Activated T-cell treated with anti-CD3 and anti-CD28 coated beads, Interleukin-2, amount 50 U/mL, for 1 hour (primary cell): ENCODE data around the gene PURB.
"Not testable (repeated sequence)": the region's sequence is repeated elsewhere in the genome, so short reads cannot be mapped to it uniquely, and the experiment has no call there.

Source experiments
- DNase-seq: peaks from one replicate; pipeline ENCODE4 v3.0.0-alpha.2; 2020

The PURB gene

DNA sequence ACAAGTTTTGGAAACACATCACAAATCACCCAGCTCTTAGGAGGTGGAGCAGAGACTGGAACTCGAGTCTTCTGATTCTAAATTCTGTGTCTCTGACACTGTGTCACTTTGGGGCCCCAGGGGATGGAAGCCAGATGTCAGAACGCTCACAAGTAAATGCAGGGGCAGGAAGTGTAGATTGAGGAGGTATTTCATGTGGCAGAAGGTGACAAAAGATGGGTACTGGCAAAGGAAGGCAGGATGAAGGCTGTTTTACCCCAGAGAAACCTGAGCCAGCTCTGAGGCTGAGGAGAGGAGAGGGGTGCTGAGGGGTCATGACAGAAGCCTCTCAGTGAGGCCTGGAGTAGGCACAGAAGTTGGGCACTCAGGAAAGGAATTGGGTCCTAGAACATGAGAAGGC is 6.0 kb upstream of the PURB start:
- peak; percentile 46 for DNase-seq

DNA sequence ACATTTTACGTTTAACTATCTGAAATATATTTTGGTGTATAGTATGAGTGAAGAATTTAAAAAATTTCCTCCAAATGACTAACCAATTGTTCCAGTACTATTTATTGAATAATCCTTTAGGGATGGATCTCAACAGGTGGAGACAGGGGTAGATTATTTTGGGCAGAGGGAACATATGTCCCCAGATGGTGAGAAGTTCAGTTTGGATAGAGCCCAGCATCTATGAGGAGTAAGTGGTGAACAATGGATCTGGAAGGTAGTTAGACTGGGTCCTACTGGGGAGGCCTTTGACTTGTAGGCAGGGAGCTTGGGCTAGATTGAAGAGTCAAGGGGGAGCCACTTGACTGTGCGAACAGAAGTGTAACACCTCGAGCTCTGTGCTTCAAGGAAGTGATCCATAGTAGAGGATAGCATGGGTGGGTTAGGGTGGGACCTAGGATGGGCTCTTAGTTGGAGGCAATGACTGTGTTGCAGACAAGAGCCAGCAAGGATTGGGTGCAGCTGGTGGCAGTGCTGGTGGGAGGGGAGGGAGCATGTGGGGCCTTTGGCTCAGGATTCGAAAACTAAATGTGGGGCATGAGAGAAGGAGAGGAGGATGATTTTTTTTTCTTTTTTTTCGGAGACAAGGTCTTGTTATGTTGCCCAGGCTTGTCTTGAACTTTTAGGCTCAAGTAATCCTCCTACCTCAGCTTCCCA is 3.9 kb upstream of the PURB start:
- no peak for DNase-seq

DNA sequence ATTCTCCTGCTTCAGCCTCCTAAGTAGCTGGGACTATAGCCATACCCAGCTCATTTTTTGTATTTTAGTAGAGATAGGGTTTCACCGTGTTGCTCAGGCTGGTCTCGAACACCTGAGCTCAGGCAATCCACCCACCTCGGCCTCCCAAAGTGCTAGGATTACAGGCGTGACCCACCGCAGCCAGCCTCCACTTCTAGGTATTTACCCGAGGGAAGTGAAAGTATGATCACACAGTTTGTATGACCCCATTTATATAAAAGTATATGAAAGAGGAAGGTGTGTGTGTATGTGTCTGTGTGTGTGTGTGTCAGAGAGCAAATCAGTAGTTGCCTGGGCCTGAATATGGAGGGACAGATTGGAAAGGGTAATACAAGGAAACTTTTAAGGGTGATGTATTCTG is 2.0 kb upstream of the PURB start:
- no peak for DNase-seq

DNA sequence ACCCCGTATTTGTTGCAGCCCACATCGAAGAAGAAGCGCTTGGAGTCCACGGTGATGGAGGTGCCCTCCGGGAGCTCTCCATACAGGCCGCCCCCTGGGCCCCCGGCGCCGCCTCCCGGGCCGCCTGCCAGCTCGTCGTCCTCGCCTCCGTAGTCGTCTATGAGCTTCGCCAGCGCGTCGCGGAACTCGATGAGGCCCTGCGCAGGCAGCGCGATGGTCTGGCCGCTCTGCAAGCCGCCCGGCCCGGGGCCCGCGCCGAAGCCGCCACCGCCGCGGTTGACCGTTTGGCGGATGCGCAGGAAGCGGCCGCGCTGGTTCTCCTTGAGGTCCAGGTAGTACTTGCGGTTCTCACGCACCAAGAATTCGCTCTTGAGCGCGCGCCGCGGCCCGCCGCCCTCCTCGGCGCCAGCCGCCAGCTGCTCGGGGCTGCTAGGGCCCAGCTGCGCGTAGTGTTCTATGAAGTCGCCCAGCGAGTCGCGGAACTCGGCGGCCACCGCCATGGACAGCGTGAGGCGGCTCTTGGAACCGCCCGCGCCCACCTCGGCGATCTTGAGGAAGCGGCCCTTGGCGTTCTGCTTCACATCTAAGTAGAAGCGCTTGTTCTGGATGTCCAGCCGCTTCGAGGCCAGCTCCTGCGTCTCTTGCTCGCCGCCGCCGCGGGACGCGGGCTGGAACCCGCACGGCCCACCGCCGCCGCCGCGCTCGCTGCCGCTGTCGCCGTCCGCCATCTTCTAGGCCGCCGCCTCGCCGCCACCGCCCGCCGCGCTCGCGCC is 523 bp downstream of the PURB start:
- DNase-seq = no peak

DNA sequence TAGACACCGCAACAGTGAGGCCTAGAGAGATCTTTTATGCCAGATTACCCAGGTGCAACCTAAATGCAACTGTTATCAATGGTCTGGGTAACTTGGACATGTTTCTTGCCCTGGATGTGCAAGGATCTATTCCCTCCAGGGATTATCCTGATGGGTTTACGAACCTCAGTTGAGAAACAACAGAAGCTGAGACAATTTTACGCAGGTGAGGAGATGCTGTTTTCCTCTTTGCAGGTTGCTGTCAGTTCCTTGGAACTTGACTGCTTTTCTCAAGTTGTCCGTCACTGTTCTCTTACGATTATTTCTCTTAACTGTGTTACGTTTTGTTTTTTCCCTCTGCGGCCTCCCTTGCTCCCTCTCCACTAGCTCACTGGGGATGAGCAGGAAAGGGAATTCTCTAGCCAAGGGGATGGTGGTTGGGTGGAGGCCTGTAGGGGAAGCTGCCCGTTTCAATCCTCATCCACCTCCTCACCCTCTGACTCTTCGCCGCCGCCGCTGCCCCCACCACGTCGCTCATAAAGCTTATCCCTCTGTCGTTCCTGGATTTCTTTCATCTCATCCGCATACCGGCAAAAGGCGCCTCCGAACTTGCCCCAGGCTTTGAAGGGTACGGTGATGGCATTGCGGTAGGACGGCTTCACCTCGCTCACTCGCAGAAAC is 1.2 kb downstream of the PURB start:
- DNase-seq = no peak

DNA sequence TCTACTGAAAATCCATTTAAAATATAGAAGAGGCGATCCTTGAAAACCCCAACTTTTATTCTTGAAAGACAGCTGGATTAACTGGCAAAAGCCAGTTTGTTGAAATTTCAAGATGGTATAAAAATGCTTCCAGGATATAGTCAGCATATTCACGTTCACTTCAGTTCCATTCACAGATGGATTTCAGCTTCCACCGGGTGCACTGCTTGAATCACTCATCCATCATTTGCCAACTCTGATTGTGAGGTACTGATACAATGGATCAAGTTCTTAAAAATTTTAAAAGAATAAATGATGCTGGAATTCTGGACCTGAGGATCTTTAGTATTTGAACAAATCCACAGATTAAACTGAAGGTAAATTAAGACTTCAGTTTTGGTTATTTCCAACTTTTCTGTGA is 2.4 kb downstream of the PURB start:
- DNase-seq = no peak

DNA sequence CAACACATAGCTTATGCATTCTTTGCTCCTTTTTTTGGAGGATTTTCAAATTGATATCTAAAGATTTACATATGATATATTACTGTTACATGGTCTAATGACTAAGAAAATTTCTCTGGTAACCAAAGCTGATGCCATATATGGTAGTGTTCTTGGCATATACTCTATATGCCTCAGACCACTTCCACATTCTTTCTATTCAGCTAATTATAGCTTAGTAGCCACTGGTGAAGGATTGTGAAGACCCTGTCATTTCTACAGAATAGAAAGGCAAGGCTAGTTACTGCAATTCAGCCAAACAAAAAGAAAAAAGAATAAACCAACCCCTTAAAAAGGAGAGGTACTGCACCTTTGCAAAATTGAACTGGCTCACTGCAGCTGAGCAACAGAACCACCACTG is 3.7 kb downstream of the PURB start:
- DNase-seq = no peak

DNA sequence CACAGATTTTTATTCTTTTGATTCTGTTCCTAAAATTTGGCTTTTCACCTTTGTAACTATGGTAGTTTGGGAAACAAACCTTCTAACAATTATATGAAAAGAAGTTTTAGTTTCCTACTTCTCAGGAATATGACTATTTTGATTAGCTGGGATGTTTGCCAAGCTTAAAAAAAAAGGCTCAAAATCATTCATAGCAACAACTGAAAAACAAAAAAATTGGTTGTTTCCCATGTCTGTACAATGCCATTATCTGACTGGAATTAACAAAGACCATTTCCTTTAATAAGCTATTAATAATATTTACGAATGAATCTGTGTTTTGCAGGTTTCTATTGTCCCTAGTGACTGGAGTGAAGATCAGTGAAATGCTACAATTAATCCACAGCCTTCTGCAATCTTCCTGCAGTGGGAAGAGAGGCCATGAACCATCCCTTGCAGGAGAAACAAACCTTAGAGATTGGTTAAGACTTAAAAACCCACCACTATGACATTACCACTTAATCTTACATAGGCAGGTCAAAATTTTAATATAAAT is 4.2 kb downstream of the PURB start:
- DNase-seq = no peak

DNA sequence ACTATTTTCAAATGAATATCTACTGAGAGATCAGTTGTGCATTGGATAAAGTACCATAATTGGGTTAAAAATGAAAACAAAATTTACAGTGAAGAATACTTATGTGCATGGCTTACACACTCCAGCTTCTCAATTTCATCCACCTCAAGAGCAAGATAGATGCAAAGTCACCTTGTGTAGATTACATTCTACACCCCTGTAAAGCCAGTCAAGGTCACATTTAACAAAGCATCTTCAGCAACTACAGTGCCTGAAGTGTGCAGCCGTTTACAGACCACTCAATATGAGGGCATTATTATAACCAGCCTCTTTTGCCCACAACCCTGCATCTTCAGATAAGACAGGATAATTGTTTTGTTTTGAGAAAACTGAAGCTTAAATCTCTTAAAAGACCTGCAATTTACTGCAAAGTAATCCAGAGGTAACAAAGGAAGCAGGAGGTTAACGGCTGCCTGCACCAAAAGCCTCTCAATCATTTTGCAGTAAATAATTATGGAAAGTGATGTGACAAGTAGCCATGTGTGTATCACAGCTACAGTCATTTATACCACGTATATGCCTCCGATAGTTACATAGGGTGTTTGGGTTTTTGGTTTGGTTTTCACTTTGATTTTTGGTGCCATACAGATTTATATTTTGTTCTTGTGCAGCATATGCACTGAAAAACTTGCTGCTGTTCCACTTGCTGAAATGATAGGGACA is 4.9 kb downstream of the PURB start:
- DNase-seq = no peak

DNA sequence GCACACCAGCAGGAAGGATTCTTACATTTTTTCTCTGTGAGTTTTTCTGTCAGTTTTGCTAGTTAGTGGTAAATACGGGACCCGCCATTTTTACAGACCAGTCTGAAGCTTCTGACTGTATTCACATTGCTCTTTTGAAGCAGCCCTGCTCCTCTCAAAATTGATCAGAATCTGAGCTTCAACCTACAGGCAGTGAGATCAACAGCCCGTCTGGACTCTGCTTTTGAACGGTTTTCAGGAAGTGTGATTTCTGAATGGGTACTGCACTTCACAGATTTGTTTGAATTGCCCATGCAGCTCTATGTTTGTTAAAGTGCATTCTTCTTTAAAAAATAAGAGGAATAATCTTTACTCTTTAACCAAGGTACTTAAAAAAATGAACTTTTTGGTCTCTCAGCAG is 8.9 kb downstream of the PURB start:
- no peak for DNase-seq

DNA sequence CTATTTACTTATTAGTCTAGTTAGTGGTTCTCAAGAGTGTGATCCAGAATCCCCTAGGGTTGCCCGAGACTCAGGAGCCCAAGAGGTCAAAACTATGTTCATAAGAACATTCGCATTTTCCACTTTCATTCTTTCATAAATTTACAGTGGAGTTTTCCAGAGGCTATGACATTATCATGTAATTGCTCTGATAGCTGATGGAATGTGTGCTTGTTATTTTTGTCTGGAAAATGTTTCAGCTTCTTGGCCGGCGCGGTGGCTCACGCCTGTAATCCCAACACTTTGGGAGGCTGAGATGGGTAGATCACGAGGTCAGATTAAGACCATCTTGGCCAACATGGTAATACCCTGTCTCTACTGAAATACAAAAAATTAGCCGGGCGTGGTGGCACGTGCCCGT is 10.1 kb downstream of the PURB start:
- no peak for DNase-seq

DNA sequence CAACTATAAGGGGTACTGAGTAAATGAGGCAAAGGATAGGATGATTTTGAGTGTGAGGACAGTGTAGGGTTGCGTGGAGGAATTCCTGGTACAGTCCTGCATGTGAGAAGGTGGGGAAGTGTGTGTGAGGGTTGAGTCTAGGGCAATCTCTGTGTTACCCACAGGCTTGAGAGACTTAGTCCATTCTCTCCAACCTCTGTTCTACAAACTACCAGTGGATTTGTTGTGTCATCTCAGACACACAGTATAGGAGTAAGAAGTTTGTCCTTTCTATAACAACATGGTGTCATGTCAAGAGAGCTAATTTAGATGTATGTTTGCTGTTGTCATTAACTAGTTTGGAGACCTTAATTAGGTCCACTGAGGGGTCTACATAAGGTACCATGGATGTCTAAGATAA is 12.5 kb downstream of the PURB start:
- DNase-seq = no peak

DNA sequence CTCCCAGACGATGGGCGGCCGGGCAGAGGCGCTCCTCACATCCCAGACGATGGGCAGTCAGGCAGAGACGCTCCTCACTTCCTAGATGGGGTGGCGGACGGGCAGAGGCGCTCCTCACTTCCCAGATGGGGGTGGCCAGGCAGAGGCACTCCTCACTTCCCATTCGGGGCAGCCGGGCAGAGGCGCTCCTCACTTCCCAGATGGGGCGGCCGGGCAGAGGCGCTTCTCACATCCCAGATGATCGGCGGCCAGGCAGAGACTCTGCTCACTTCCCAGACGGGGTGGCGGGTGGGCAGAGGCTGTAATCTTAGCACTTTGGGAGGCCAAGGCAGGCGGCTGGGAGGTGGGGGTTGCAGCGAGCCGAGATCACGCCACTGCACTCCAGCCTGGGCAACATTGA is 13.4 kb downstream of the PURB start:
- not testable (repeated sequence) for DNase-seq

DNA sequence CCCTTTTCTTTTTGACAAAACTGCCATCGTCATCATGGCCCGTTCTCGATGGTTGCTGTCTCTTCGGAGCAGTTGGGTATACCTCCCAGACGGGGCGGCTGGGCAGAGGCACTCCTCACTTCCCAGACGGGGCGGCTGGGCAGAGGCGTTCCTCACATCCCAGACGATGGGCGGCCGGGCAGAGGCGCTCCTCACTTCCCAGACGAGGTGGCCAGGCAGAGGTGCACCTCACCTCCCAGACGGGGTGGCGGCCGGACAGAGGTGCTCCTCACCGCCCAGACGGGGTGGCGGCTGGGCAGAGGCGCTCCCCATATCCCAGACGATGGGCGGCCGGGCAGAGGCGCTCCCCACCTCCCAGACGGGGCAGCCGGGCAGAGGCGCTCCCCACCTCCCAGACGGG is 14.6 kb downstream of the PURB start:
- DNase-seq = not testable (repeated sequence)

DNA sequence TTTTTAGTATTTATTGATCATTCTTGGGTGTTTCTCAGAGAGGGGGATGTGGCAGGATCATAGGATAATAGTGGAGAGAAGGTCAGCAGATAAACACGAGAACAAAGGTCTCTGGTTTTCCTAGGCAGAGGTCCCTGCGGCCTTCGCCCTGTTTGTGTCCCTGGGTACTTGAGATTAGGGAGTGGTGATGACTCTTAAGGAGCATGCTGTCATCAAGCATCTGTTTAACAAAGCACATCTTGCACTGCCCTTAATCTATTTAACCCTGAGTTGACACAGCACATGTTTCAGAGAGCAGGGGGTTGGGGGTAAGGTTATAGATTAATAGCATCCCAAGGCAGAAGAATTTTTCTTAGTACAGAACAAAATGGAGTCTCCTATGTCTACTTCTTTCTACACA is 15.0 kb downstream of the PURB start:
- not testable (repeated sequence) for DNase-seq

DNA sequence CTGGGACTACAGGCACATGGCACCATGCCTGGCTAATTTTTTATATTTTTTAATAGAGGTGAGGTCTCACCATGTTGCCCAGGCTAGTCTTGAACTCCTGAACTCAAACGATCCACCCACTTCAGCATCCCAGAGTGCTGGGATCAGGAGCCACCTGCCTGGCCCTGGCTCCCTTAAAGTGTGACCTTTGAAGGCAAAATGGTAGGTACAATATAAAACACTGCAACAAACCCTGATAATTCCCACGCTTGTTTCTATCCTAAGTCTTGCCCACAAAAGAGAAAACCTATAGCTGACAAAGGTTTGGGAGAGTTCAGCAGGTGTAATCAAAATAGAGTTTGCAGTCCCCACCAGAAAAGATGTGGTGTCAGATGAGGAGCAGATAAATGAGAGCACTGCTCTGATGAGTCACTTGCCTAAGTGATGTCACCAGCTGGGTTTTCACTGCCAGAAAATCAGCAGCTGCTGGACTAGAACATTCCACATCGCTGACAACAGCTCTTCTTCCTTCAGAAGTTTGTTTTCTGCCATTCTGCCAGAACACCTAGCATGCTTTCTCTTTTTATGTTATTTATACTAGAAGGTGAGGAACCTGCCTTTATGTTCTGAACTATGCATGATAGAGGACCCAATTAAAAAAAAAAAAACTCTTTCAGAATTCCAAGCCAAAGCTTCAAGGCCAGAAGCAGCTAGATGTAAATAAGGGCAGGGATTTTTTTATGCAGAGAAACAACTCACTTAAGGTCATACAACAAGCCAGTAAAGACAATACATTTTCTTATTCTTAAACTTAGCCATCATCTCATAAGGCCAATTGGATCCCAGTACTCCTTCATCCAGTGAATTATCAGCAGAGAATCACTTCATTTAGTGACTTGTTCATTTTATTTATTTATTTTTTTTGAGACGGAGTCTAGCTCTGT is 18.0 kb downstream of the PURB start:
- DNase-seq = no peak

DNA sequence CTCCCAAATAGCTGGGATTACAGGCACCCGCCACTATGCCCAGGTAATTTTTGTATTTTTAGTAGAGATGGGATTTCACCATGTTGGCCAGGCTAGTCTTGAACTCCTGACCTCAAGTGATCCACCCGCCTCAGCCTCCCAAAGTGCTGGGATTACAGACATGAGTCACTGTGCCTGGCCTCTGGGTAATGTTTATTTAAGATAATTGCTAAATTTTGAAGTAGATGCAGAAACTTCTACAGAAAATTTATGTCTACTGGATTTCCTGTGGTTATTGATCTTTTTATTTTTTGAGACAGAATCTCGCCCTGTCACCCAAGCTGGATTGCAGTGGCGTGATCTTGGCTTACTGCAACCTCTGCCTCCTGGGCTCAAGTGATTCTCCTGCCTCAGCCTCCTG is 23.4 kb downstream of the PURB start:
- not testable (repeated sequence) for DNase-seq

DNA sequence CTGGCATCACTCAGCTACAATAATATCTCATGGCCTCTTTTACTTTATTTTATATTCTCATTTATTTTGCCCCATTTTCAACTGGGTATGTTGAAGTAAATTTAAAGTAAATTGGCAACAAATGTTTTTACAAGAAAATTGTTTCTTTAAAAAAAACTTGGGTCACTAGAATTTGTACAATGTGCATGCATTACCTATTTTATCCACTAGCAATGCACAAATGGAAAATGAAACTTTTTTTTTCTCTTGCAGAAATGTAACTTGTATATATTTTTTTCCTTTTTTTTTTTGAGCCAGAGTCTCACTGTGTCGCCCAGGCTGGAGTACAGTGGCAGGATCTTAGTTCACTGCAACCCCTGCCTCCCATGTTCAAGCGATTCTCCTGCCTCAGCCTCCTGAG is 27.2 kb downstream of the PURB start:
- DNase-seq = no peak

DNA sequence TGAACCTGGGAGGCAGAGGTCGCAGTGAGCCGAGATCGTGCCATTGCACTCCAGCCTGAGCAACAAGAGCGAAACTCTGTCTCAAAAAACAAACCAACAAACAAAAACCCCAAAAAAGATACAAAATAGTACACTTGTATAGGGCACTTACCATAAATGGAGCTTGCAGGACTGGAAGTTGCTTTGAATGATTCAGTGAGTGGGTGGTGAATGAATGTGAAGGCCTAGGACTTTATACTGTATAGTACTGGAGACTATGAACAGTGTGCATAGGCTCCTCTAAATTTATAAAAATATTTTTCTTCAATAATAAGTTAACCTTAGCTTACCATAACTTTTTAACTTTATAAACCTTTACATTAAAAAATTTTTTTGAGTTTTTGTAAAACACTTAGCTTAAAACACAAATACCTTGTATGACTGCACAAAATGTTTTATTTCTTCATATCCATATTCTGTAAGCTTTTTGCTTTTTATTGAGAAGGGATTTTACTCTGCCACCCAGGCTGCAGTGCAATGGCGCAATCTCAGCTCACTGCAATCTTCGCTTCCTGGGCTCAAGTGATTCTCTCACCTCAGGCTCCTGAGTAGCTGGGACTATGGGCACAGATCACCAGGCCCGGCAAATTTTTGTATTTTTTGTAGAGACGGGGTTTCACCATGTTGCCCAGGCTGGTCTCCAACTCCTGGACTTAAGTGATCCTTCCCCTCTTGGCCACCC is 30.5 kb downstream of the PURB start:
- no peak for DNase-seq

DNA sequence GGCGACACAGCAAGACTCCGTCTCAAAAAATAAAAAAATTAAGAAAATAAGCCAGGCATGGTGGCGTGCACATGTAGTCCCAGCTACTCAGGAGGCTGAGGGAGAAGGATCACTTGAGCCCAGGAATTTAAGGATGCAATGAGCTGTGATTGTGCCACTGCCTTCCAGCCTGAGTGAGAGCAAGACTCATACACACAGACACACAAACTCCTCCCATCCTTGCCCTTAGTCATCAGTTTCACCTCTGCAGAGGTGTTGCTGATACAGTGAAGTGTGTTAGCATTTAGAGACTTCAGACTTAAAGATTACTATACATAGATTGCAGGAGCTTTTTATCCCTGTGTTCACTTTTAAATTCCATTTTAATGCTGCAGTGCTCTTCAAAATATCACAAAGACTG is 31.9 kb downstream of the PURB start:
- no peak for DNase-seq

DNA sequence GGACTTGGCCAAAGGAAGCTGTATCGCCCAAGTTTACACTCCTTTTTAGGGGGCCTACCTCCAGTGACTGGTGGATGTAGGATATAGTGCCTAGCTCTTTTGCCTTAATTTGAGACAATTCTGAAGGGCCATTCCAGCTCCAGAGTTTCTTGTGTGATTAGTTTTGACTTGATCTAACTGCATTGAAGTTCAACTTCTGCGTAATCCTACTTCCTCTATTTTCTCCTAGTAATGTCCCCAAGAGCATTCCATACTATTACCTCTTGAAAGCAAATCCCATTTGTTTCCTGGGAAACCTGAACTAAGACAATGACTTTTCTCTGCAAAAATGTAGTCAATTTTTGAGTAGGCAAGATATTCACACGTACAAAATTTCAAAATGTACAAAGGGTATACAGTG is 32.7 kb downstream of the PURB start:
- no peak for DNase-seq
